HG02840 (cell line): ENCODE data around the gene NFIC.
"Not testable (repeated sequence)": the region's sequence is repeated elsewhere in the genome, so short reads cannot be mapped to it uniquely, and the experiment has no call there.

Source experiments
- ATAC-seq: cut with Tn5 transposase; IDR thresholded peaks from one replicate; pipeline ENCODE4 v1.9.1; 2021; ENCODE audit warnings: mild to moderate bottlenecking, moderate library complexity, moderate number of reproducible peaks; ENCODE audit not compliant: unreplicated experiment, low FRiP score

Gene NFIC

GRCh38 chr19:3396881-3397265 is 30.5 kb downstream of the NFIC start:
- no peak for ATAC-seq

DNA sequence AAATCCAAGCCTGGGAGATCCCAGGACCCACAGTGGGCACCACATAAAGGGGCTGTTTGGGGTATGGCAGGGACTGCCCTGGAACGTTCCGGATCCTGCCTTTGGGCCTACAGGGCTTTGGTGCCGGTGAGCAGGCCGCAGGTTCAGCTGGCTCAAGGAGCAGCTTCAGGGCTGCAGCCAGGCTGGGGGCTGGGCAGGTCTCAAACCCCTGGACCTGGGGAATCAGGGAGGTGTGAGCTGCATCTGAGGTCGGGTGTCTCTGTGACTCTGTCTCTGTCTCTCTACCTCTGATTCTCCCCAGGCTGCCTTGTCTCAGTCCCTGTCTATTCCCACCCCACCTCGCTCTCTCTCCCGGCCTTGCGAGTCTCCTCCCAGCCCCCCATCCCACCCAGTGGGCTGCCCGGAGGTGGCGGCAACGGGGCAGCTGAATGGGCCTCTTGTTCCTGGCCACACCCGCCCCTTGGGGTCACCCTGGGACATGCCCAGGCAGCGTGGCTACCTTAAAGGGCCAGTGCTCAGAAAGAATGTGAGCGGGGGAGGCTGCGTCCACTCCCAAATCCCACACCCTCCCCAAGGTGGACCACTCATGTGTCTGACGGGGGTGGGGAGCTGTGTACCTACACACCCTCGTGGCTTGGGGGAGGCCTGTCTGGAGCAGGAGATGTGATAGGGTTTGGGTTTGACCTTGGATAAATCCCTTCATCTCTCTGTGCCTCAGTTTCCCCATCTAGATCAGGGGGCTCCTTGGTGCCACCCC is 31.1 kb downstream of the NFIC start:
- ATAC-seq = no peak

- ATAC-seq = no peak
Measured at GRCh38 chr19:3398114-3398899, 31.9 kb downstream of the NFIC start.

DNA sequence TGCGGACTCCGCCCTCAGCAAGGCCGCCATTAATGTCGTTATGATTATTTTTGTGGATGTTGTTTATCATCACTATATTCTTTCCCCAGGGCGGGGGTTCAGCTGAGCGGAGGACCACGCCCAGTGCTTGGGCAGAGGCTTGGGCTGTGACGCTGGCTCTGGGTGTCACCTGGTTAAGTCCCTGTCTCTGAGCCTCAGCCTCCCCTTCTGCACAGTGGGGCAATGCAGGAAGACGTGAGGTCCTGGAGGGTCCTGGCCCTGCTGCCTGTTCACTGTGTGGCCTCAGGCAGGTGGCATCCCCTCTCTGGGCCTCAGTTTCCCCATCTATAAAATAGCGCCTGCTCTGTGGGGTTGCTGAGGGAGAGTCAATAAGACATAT is 32.5 kb downstream of the NFIC start:
- ATAC-seq = no peak

DNA sequence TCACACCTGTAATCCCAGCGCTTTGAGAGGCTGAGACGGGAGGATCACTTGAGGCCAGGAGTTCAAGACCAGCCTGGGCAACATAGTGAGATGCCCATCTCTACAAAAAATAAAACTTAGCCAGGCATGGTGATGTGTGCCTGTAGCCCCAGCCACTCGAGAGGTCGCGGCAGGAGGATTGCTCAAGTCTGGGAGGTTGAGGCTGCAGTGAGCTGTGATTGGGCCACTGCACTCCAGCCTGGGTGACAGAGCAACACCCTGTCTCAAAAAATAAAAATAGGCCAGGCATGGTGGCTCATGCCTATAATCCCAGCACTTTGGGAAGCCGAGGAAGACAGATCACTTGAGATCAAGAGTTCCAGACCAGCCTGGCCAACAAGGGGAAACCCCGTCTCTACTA is 32.9 kb downstream of the NFIC start:
- ATAC-seq = not testable (repeated sequence)

DNA sequence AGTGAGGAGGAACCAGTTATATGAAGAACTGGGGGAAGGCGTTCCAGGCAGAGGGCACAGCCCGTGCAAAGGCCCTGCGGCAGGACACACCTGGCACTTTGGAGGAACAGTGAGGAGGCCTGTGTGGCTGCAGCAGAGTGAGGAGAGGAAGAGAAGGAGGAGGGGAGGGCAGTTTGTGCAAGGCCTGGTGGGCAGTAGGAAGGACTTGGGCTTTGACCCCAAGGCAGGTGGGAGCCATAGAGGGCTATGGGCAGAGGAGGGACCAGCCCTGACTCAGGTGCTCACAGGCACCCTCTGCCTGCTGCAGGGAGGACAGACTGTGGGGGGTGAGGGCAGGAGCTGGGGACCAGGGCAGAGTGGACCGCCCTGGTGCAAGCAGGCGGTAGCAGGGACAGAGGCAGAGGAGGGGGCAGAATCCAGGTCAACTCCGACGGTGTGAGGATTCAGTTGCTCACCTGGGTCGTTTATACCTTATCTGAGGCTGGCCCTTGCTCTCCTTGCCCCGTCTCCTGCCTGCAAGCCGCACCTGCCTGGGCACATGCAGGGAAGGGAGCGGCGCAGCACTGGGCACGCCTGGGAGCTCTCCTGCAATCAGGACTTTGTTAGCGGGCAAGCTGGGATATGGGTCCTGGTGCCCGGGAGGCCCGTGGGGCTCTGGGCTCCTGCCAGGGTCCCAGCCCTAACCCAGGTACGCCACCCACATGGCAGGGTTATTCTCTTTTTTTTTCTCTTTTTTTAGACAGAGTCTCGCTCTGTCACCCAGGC is 34.8 kb downstream of the NFIC start:
- no peak for ATAC-seq

- ATAC-seq = no peak
Measured at GRCh38 chr19:3402631-3403443, 36.5 kb downstream of the NFIC start.

DNA sequence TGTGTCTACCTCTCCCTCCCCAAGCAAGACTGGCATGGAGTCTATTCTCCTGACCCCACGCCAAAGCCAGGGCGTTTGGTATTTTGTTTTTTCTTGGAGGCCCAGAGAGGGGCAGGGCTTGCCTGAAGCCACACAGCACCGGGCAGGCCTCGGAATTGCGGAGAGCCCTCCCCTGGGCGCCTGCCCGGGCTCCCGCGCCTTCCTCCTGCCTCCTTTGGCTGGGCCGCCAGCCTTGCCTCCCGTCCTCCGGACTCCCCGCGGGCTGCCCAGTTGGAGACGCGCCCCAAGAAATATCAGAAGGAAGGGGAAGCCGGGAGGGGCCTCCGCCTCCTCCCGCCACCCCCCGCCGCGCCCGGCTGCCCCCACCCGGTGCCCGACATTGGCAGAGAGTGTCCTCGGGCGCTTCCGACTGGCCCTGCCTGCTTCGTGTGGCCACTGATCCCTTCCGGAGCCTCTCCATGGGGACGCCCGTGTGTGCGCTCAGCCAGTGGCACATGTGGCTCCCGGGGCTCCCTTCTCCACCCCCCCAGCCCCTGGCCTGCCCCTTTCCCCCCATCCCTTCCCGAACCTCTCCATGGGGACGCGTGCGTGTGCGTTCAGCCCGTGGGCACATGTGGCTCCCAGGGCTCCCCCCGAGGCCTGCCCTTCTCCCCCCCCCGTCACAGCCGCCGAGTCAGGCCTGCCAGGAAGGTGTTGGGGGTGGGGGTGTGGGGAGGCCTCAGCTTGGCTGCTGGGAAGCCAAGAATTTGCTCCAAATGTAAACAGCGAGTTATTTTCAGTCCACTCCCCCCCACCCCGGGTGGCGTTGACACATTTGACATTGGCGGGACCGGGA is 37.3 kb downstream of the NFIC start:
- ATAC-seq = no peak

DNA sequence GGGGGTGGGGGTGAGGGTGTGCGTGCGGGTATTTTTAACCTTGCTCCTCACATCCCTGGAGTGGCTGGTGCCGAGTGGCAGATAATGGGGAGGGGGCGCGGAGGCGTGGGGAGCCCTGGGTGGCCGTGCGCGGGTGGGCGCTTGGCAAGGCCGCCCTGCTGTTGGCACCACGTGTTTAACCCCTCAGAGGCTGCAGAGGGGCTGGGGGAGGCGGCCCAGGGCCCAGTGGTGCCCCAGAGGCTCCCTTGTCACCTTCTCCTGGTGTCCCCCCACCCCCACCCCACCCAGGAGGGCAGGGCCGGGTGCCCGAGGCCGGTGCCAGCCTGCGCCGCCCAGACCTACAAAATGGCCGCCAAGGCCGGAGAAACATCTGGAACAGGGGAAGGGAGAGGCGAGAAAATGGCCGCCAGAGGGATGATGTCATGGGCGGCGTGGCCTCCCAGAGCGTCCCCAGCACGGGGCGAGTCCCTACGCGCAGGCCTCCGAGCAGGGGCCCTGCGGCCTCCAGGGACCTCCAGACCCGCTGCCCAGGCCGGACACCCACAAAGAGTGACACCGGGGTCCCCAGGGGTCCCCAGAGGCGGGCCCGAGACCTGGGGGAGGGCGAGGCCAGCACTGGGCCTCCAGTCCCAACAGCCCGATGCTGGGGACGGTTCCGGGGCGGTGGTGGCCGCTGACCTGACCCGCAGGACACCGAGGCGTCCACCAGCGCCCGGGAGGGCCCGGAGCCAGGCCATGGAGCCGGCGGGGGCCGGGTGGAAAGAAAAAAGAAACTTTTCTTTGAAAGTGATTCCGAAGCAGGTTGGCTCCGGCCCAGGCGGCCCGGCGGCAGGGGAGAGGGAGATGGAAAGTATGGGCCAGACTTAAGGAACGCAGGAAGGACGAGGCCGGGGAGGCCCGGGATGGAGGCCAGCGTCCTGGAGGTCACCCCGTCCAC is 38.2 kb downstream of the NFIC start:
- ATAC-seq = no peak

DNA sequence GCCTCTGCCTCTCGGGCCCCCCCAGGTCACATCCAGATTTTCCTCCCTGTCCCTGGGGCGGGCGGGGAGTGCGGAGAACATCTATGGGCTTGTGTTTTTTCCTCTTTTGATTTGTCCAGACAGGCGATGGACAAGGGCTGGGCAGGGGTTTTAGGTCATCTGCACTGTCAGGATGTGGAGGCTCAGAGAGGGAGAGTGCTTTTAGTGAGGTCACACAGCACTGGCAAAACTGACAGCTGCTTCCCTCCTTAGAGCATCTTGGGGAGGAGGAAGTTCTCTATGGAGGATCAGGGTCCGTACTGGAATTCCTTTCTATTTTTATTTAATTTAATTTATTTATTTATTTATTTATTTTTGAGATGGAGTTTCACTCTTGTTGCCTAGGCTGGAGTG is 38.9 kb downstream of the NFIC start:
- no peak for ATAC-seq

DNA sequence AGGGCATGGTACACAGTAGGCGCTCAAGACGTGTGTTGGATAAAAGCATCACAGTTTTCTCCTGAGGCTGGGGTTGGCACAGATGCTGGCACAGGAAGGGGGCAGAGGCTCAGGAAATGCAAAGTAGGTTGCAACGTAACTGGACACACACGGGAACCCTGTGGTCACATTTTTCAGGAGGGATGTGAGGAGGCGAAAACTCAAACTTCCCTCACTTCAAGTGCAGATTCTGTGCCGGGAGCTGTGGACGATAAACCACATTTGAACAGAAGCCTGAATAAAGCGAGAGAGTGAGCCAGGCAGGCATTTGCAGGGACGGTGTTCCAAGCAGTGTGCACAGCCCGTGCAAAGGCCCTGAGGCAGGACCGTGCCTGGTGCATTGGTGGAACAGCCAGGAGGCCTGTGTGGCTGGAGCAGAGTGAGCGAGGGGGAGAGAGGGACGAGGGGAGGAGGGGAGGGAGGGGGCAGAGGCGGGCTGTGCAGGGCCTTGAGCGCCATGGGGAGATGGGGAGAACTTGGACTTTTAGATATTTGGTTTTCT is 40.3 kb downstream of the NFIC start:
- no peak for ATAC-seq

- no peak for ATAC-seq
Measured at GRCh38 chr19:3407556-3408516, 41.5 kb downstream of the NFIC start.

- no peak for ATAC-seq
Measured at GRCh38 chr19:3408996-3409345, 42.6 kb downstream of the NFIC start.

DNA sequence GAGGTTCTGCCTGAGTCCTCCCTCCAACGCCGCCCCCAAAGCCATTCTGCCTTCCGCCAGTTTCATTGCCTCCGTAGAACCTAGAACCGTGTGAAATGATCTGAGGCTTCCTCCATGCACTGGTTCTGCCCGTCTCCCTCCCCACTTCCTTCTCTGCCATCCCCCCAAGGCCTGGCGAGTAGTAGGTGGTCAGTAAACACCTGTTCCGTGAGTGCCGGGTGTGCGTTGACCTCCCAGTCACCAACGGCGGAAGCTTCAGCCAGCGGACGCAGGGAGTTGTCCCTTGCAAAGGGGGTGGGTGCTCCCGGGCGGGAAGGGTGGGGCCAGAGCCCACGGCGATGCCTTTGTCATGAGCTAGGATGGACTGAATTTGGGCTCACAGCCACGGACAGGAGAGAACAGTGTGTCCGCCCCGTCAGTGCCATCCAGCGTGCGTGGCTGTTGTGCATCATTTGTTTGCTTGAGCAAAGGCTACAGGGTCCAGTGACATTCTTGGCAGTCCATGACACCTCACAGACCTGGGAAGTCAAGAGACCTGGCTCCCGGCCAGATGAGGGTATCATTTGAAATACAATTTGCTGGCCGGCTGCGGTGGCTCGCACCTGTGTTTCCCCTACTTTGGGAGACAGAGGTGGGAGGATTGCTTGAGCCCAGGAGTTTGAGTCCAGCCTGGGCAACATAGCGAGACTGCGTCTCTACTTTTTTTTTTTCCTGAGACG is 43.1 kb downstream of the NFIC start:
- no peak for ATAC-seq

- no peak for ATAC-seq
Measured at GRCh38 chr19:3411636-3412035, 45.3 kb downstream of the NFIC start.

DNA sequence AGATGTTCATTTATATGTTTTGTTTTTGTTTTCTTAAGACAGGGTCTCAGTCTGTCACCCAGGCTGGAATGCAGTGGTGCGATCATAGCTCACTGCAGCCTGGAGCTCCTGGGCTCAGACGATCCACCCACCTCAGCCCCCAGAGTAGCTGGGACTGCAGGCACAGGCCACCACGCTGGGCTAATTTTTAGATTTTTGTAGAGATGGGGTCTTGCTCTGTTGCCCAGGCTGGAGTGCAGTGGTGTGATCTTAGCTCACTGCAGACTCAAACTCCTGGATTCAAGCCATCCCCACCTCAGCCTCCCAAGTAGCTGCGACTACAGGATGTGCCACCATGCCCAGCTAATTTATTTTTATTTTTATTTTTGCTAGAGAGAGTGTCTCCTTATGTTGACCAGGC is 45.7 kb downstream of the NFIC start:
- no peak for ATAC-seq
